Stimulated activated CD4-positive, alpha-beta T cell treated with anti-CD3 and anti-CD28 coated beads, Interleukin-2, amount 100 ng/mL, for 4 hours (primary cell): Measurements from ENCODE around the gene TSPEAR.

Experiments
- DNase-seq: peaks from one replicate; pipeline ENCODE4 v3.0.0-alpha.2; 2020; ENCODE audit warnings: low read depth

The TSPEAR gene

DNA sequence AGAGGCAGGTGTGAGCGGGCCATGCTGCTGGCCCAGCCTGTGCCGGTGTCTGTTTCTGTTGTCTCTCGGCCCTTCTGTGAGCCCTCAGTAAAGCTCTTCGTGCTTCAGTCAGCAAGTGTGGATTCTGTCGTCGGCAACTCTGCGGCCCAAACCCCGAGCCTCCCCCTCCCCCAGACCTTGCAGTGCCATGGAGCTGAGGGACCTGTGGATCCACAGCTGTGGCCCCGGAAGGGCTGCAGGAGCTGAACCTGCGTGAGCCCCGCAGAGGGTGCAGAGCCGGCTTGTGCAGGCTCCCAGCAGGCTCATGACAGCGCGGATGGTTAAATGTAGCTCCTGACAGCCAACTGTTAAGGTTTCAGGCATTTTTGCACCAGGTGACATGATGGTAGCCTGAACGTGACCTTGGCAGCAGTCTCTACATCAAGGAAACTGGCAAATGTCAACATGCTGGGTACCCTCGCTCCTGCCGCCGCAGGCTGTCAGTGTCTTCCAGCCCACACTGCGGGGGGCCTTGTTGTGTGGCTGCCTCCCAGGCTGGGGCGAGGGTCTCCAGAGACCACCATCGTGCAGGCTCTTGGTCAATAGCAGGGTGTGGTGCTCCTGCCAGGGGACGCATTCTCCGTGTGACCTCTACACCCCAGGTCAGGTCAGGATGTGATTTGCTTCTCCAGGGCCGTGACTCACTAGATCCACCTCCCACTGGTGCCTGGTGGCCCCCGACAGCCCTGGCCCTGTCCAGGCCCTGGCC is 249.1 kb downstream of the TSPEAR start:
- no peak for DNase-seq

DNA sequence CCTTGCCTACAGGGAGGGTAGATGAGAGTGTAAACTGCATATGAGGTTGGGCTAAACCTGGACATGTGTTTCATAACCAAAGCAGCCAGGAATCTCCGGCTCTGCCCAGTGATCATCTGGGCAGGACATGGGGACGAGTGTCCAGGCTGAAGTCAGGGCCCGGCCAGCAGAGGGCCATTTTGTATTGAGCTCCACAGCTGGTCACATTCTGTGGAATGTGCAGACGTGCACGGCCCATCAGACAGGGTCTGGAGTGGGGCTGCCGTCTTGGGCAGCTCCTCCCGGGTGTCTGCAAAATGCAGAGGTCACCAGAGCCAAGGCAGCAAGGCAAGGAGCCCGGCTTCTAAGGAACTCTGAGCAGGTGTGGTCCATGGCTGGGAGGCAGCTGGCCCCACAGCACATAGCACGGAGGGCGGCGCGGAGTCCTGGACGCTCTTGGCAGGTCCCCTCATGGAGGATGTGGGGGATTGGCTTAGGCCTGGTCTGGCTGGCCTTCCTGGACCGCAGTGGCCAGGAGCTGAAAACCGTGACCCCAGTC is 249.8 kb downstream of the TSPEAR start:
- DNase-seq, result no peak

DNA sequence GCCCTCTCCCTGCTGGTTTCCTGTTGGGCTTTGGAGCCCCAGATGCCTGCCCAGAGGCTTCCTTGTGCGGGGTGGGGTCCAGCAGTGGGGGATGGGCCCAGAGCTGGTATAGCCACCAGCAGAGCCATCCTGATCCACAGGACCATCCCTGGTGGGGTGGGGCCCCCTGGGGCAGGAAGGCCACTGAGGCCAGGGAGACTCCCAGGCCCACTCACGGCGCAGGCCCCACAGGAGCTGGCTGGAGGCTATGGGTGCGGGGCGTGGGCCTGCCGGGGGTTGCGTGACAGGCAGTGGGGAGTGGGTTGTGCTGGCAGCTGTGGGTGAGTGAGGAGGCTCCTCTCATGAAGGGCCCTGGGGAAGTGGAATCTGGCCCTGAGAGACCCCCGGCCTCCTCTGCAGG is 250.4 kb downstream of the TSPEAR start:
- DNase-seq, result no peak

DNA sequence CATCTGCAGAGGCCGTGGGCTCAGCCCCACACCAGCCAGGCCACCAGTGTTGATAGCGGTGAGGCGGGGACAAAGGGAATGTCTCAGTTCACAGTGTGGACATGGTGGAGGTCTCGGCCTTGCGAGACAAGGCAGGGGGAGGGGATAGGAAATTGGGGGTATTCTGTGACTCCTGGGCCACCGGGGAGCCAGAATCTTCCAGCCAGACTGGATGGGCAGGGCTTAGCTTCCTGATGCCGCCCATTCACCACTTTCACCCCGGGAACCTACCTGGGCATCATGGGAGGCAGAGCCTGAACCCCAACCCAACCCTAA is 251.0 kb downstream of the TSPEAR start:
- no peak for DNase-seq

DNA sequence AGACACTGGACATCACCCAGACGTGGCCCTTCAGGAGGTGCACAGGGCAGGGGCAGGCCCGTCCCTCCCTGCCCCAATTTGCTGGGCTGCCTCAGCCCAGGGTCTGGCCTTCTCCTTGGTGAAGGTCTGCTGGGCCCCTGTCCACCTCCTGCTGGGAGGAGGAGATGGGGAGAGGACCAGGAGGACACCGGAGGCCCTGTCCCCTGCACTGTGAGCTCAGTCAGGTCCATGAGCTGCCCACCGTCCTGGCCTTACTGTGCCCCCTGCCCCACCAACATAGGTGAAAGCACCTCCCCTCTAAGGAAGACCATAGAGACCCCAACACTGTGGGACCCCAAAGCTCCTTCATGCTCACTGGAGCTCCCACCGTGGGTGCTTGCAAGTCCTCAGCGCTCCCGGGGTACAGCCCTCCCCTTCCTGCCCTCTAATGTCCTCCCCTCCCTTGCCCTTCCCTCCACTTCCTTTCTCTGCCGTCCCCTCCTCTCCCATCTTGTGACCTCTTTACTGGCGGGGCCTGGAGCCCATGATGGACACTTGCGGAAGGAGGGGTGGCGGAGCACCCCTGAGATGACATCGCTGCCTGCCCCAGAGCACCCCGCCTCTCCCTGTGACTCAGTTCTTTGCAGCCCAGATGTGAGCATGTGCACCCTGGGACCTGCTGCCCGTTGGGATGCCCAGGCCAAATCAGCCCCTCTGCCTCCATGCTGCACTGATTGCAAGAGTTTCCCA is 251.5 kb downstream of the TSPEAR start:
- no peak for DNase-seq

DNA sequence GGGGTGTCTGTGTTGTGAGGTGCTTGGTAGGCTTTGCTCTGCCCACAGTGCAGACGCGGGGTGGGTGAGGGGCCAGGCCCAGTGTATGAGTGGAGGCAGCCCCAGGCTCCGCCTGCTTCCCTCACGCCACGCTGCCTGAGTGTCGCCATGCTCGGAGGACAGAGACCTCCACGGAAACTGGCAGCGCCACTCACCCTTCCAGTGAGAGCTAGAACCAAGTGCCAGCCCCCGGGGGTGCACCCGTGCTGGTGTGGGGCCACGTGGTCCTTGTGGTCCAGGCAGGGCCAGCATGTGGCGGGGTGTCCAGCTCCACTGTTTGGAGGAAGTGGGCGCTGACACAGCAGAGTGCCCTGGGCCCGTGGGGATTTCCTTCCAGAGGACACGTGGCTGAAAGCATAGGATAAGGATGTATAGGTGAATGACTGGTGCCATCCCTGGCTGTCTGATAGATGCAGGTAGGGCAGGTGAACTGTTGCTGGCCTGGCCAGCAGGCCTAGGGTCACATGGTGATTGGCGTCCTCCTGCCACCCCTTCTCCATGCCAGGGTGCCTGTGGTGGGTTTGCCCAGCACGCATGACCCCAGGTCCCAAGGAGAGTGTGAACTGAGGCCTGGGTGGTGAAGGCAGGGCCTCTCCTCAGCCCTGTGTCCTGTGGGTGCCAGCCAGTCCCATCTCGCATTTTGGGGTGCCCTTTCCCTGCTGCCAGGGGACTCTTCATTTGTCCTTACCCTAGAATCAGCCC is 252.2 kb downstream of the TSPEAR start:
- no peak for DNase-seq

DNA sequence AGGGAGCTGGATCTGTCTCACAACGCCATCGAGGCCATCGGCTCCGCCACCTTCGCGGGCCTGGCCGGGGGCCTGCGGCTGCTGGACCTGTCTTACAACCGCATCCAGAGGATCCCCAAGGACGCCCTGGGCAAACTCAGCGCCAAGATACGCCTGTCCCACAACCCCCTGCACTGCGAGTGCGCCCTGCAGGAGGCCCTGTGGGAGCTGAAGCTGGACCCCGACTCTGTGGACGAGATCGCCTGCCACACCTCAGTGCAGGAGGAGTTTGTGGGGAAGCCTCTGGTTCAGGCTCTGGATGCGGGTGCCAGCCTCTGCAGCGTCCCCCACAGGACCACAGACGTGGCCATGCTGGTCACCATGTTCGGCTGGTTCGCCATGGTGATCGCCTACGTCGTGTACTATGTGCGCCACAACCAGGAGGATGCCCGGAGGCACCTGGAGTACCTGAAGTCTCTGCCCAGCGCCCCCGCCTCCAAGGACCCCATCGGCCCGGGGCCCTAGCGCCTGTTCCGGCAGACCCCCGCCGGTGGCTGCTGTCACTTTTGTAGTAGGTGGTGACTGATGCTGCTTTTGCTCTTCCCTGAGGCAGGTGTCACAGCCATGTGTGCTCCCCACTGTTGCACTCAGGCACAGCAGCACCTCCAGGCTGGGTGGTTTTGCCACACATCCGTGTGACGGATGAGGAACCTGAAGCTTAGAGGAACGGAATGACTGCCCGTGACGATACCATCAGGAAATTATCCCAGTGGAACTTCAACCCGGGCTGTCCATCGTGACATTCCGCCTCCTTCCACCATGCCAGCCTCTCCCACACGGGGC is 254.2 kb downstream of the TSPEAR start:
- no peak for DNase-seq

DNA sequence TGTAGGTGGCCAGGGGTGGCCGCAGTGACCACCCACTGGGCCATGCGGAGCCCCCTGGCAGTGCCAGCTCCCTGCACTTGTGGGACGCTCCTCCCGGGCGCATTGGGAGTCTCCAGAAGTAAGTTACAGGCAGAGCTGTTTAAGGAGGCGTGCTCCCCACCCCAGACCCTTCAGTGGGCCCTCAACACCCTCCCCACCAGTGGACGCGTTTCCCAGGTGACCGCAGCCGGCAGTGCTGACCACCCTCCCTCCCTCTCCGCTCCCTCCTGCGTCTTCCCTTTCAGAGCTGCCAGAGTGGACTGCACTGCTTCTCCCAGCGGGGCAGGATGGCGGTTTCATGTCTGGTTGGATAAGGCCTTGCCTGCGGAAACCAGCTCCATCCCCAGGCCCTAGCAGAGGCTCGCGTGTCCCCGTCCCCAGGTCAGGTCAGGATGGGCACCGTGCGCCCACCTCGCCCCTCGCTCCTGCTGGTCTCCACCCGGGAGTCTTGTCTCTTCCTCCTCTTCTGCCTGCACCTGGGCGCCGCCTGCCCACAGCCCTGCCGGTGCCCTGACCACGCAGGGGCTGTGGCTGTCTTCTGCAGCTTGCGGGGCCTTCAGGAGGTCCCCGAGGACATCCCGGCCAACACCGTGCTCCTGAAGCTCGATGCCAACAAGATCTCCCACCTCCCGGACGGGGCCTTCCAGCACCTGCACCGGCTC is 255.0 kb downstream of the TSPEAR start:
- DNase-seq, result no peak

DNA sequence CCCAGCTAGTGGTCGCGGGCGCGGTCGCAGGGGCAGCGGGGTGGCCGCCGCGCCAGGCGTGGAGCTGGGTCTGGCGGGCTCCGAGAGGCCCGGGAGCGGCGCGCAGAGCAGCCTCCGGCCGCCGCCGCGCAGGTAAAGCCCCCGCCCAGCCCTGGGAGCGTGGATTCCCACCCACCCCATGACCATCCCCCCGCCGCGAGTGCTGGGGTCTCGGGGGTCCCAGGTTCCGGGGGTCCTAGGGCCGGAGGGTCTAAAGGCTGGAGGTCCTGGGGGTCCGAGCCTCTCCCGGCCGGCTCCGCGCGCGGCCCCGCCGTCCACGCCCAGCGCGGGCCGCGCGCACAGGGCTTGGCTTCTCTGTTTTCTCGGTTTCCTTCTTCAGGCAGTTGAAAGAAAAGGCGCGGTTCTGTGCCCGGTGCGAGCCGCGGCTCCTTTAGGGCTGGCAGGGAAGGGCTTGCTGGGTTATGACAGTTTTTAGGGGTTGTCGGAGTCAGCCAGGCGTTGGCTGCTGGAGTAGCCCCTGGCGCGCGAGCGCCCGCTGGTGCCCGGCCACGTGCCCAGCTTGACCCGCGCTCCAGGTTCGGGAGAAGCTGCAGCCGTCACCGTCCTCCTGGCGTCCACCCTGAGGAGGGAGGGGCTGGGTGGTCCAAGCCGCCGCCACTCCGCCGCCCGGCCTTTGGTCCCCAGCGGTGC is 255.7 kb downstream of the TSPEAR start:
- DNase-seq, result no peak

DNA sequence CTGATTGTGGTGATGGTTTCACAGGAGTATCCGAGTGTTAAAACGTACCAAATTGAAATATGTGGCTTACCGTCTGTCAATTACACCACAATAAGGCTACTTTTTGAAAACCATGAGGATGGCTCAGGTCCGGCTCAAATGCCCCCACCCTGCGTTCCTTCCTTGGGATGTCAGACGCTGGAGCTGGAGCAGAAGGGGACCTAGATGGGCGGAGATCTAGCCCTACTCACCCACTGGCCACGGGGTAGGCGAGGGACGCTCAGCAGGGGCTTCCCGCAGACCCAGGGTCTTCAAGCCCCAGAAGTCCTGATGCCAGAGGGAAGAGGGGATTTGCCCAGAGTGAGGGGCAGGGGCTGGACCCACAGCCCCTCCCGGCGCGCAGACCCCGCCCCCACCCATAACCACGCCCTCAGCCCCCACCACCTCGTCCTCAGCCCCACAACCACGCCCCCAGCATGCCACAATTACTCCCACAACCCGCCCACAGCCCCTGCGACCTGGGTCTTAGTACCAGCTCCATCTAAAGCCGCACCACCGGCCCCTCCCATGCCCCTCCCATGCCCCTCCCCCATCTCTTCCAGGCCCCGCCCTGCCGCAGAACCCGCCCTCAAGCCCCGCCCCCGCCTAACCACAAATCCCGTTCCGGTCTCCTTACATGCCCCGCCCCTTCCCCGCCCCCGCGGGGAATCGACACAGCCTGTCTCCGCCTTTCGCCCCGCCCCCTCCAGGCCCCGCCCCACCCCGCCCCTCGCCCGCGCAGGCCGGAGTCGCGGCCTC is 256.4 kb downstream of the TSPEAR start, which contains the start of gene LRRC3:
Gene LRRC3, plus strand, starts transcription at position 764 of the 777 bp plus-strand sequence. CDS start 1,135 bp downstream, outside the sequence.
- peak; percentile 81 for DNase-seq

DNA sequence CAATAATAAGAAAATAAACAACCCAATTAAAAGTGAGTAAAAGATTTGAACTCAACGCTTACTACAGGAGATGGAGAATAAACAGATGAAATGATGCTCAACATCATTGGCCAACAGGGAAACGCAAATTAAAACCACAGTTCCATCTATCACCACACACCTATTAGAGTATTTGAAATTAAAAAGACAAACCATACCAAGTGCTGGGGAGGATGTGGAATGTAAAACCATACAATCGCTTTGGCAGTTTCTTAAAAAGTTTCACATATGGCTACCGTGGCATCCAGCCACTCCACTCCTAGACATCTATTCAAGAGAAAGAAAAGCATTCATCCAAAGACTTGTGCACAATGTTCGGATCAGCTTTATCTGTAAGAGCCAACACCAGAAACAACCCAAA is 257.3 kb downstream of the TSPEAR start:
- DNase-seq, result no peak

DNA sequence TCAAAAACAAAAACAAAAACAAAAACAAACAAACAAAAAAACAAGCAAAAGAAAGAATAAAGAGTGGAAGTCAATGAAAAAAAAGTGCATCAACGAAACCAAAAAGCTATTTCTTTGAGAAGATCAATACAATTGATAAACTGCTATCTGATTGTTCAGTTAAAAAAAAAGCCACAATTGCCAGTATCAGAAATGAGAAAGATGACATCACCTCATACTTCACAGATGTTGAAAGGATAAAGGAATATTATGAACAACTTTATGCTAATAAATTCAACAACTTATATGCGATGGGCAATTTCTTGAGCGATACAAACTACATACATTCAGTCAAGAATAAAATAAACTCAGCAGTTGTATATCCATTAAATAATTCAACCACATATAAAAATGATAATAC is 258.3 kb downstream of the TSPEAR start:
- DNase-seq, result no peak

DNA sequence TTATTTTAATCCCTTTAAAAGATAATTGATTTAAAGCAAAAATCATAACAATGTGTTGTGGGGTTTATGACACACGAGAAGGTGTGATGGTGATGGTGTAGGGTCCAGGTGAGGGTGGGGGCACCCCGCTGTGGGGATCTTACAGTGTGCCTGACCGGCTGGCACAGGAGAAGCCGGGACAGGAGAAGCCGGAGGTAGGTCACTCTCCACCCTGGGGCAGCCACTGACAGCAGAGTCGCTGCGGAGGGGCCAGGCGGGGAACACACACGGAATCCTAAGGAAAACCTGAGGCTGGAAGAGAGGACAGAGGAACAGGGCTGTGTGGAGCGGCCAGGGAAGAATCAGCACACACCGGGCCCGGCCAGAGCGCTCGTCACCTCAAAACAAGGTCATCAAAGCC is 260.4 kb downstream of the TSPEAR start:
- no peak for DNase-seq

DNA sequence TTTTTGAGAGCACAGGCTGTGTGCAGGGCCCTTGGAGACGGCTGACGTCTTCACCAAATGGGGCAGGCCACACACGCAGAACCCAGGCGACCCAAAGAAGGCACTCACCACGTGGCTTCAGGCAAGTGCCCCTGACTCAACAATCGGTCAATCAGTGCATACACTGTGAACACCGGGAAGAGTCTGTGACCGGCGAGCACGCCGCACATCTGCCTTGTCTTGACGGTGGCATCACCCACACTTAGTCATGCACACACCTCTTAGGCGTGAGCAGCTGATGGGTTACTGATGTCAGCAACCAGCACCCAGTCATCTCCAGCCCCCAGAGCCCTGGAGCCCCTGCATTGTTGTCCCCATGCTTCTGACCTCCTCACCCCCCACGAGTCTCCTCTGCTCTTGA is 261.0 kb downstream of the TSPEAR start:
- DNase-seq, result no peak

DNA sequence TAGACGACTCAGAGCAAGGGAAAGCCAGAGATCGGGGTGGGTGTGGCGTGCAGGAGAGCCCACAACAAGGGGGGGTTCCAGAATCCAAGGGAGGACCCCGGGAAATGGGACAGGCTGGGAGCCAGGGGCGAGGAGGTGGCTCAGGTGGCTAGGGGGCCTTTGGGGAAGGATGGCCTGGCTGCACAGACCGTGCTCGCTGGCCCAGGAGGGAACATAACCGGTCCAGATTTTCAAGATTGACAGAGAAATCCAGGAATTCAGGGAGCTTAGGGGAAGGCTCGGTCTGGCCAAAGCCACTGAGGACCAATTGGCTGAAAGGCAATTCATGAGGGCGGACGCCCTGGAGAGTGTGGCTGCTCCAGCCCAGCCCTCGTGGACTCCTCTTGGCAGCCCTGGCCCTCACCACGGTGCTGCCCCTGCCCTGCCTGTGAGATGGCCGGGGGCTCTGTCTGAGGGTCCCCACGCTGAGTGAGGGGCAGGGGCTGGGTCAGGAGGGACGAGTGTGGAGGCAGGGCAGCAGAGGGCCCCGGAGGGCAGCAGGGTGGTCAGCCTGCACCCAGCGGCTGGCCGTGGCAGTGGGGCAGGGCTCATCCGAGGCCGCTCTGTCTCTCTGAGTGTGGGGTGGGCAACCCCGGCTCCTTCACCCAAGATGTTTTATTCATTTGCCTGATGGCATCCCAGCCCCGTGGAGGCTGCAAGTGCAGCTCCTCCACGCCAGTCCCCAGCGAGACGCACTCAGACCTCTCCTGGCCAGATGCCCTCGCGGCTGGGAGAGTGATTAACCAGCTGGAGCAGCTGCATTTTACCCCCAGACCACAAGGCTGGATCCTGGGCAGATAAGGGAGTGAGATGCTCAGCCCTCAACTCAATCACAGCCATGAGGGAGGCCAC is 261.7 kb downstream of the TSPEAR start:
- DNase-seq, result no peak

DNA sequence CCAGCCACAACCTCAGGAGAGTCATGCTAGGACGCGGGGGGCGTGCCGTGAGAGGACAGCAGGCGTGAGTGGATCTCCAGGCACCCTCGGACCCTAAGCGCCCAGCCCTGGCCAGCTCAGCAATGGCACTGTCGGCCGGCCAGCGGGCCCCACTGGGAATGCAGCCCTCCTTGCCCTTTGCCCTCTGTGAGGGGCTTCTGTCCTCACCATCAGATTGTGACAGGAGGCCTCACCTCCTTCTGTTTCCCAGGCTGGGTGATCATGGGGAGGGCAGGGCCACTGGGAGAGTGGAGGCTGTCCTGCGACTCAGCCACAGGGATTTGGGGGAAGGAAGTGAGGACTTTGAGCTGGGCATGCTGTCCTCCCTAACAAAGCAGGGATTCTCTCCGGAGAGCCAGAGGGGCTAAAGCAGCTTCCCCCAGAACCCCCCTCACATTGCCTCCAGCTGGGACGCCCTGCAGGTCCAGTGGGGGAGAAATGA is 262.7 kb downstream of the TSPEAR start:
- DNase-seq, result no peak
